HepG2 (cell line): Measurements from ENCODE around the gene CPLANE2. TPM values are rescaled to one million over a fixed set of nuclear protein-coding genes. Genes with fewer than 3 reads are reported as not detected.

ENCODE experiments used
- ATAC-seq: fragments of 200-7000 bp; cut with Tn5 transposase; 3 replicates; pipeline ENCODE4 v1.9.1; 2020; ENCODE audit warnings: mild to moderate bottlenecking, moderate library complexity
- BruUV-seq: library from RNA; stranded (reverse); fragments of 400-500 nt; replicated peaks from 2 replicates; lab custom pipeline; 2021; lab: Mats Ljungman, UMichigan
- CTCF ChIA-PET: fragments of 300-600 bp; formaldehyde crosslinking; extraction: SDS; loops from one replicate; lab custom pipeline; 2021; ENCODE audit warnings: low total read pairs, inconsistent platforms, low intra/inter-chr PET ratio; lab: Yijun Ruan, JAX
- POLR2A ChIA-PET: fragments of 350-600 bp; sonication (Branson Sonifier 250); formaldehyde crosslinking; loops from one replicate; lab custom pipeline; 2020; ENCODE audit warnings: antibody characterized with exemption, inconsistent platforms; lab: Yijun Ruan, JAX
- DNase-seq: peaks from one replicate; pipeline ENCODE4 v3.0.0-alpha.2; 2015; ENCODE audit warnings: low spot score
- FAIRE-seq: peaks from 3 replicates; lab custom pipeline; 2011; peaks lifted over from hg19 to GRCh38; lab: Jason Lieb, UNC
- H2AFZ ChIP-seq: one replicate; pipeline ENCODE4 v1.6.1; 2011; ENCODE audit warnings: low read length, inconsistent platforms
- H3K27ac ChIP-seq: fragments of 300-600 bp; 3 replicates; pipeline ENCODE4 v1.8.0; 2011; ENCODE audit warnings: mixed run types, mild to moderate bottlenecking, mixed read lengths, low read length, inconsistent platforms; ENCODE audit not compliant: insufficient read depth; ENCODE audit errors: extremely low read length
- H3K27me3 ChIP-seq, 2 experiments: fragments of 200-600 bp in 1 of 2; 2 replicates in 1 of 2; 3 replicates in 1 of 2; pipeline versions ENCODE4 v1.6.0 to v1.8.0; 2011; ENCODE audit warnings: low read length in 2 of 2, mild to moderate bottlenecking in 2 of 2, moderate library complexity in 2 of 2, inconsistent platforms in 1 of 2; ENCODE audit not compliant: insufficient read depth in 2 of 2, control insufficient read depth in 1 of 2
- H3K36me3 ChIP-seq, 2 experiments: fragments of 200-600 bp in 1 of 2; replicated peaks in 1 of 2; 2 replicates in 1 of 2; 3 replicates in 1 of 2; pipeline versions ENCODE4 v1.5.1 to v1.8.0; 2011; ENCODE audit warnings: low read length in 2 of 2, inconsistent platforms in 1 of 2; ENCODE audit not compliant: insufficient read depth in 2 of 2, control insufficient read depth in 1 of 2
- H3K4me1 ChIP-seq: 2 replicates; pipeline ENCODE4 v1.5.1; 2012; ENCODE audit warnings: low read length, inconsistent platforms; ENCODE audit not compliant: insufficient read depth
- H3K4me2 ChIP-seq: 2 replicates; pipeline ENCODE4 v1.6.0; 2011; ENCODE audit warnings: low read depth, low read length, inconsistent platforms
- H3K4me3 ChIP-seq, 3 experiments: fragments of 200-600 bp in 1 of 3; sonication (generic), shearing (Covaris generic) in 1 of 3; replicated peaks in 1 of 3; 2 replicates each; pipeline ENCODE4 v1.5.1; 2011 to 2016; ENCODE audit warnings: low read length in 3 of 3, inconsistent platforms in 2 of 3, low read depth in 2 of 3, mild to moderate bottlenecking in 2 of 3, control low read depth in 1 of 3, mixed read lengths in 1 of 3; ENCODE audit not compliant: insufficient read depth in 1 of 3
- H3K79me2 ChIP-seq: one replicate; pipeline ENCODE4 v1.6.1; 2011; ENCODE audit warnings: low read length, inconsistent platforms; ENCODE audit not compliant: insufficient read depth
- H3K9ac ChIP-seq: 2 replicates; pipeline ENCODE4 v1.6.0; 2011; ENCODE audit warnings: mild to moderate bottlenecking, low read depth, low read length, inconsistent platforms; ENCODE audit not compliant: insufficient read depth
- H3K9me3 ChIP-seq: 2 replicates; pipeline ENCODE4 v1.5.1; 2012; ENCODE audit warnings: mild to moderate bottlenecking, low read length
- H4K20me1 ChIP-seq: 2 replicates; pipeline ENCODE4 v1.6.0; 2011; ENCODE audit warnings: inconsistent platforms, mild to moderate bottlenecking, low read length, moderate library complexity; ENCODE audit not compliant: insufficient read depth
- BHLHE40 ChIP-seq: IDR thresholded peaks from 2 replicates; pipeline ENCODE4 v1.6.1; 2011; ENCODE audit warnings: low read length, improper control_type of control experiment
- FOSL1 ChIP-seq: sonication (generic); formaldehyde crosslinking; IDR thresholded peaks from 2 replicates; pipeline ENCODE4 v1.9.0; 2021; ENCODE audit warnings: missing genetic modification reagents, borderline replicate concordance
- NFYB ChIP-seq: sonication (generic); formaldehyde crosslinking; IDR thresholded peaks from 2 replicates; pipeline ENCODE4 v1.4.0; 2020; ENCODE audit warnings: missing genetic modification reagents
- NR2F6 ChIP-seq, 2 experiments: IDR thresholded peaks; 2 replicates each; pipeline ENCODE4 v1.6.1; 2016; ENCODE audit warnings: antibody characterized with exemption in 1 of 2, mild to moderate bottlenecking in 1 of 2
- TOE1 ChIP-seq: sonication (generic); formaldehyde crosslinking; IDR thresholded peaks from 2 replicates; pipeline ENCODE4 v1.4.0; 2020; ENCODE audit warnings: mild to moderate bottlenecking, missing genetic modification reagents
- ZNF550 ChIP-seq: sonication (generic); formaldehyde crosslinking; IDR thresholded peaks from 2 replicates; pipeline ENCODE4 v1.4.0; 2020; ENCODE audit warnings: mild to moderate bottlenecking, missing genetic modification reagents, borderline replicate concordance
- ZNF564 ChIP-seq: sonication (generic); formaldehyde crosslinking; IDR thresholded peaks from 2 replicates; pipeline ENCODE4 v1.8.1; 2023; ENCODE audit warnings: mild to moderate bottlenecking, missing genetic modification reagents
- ZNF704 ChIP-seq: sonication (generic); formaldehyde crosslinking; IDR thresholded peaks from 2 replicates; pipeline ENCODE4 v1.8.1; 2023; ENCODE audit warnings: mild to moderate bottlenecking, inconsistent platforms, moderate library complexity, missing genetic modification reagents, borderline replicate concordance
- ZNF740 ChIP-seq: sonication (generic); formaldehyde crosslinking; IDR thresholded peaks from 2 replicates; pipeline ENCODE4 v1.4.0; 2020; ENCODE audit warnings: missing genetic modification reagents
- WGBS: methylation state at CpG from one replicate; pipeline ENCODE4 v1.1.6; 2017; ENCODE audit warnings: low lambda C conversion rate; 5-methylcytosine and 5-hydroxymethylcytosine counted together
- in situ Hi-C: cut with HindIII; loops from 2 replicates; pipeline ENCODE4 v1.10.0; 2017; ENCODE audit warnings: low pct_unique_long_range_greater_than_20kb; ENCODE audit not compliant: extremely low pct_ligation_motif_present
- intact Hi-C: fragments of 100-400 bp; cut with micrococcal nuclease; formaldehyde crosslinking; loops from one replicate; pipeline ENCODE4 v1.10.0; 2022; ENCODE audit not compliant: unreplicated experiment
- polyA plus RNA-seq, 8 experiments: library from polyadenylated mRNA; depleted of rRNA in 3 of 8; stranded (reverse) in 7 of 8; unstranded in 1 of 8; fragments of >200 nt; fragmentation: Illumina TruSeq in 4 of 8; extraction: Trizol in 4 of 8; gene quantifications; 2 replicates each; pipeline versions ENCODE4 v1.2.1 to v1.2.3, GENCODE V29; 2011 to 2016; ENCODE audit warnings: low read depth in 4 of 8, missing spikeins in 1 of 8, mixed read lengths in 1 of 8; ENCODE audit not compliant: insufficient read depth in 1 of 8
- total RNA-seq, 5 experiments: library from RNA; depleted of rRNA; stranded (reverse); fragments of >200 nt; fragmentation: Illumina TruSeq; extraction: Trizol; gene quantifications; 2 replicates each; pipeline ENCODE4 v1.2.3, GENCODE V29; 2016; ENCODE audit warnings: low read depth in 1 of 5

Gene CPLANE2
- total and polyA plus RNA-seq, 2 of the 13 experiments (the other 11 are each of a cell fraction or from before 2014, with no cell fraction given), result 0.29 to 1.6 TPM

GRCh38 chr1:16243936-16244649, 7.1 kb upstream of the CPLANE2 start (continued):
- TF ChIP-seq TOE1 (CRISPR knock-in tag) (no peak), ZNF704 (CRISPR knock-in tag) (0 out of 2 replicates have a peak, but pooled peaks have one; percentile 21), NFYB (CRISPR knock-in tag) (no peak), FOSL1 (CRISPR knock-in tag) (no peak), ZNF550 (CRISPR knock-in tag) (no peak), BHLHE40 (no peak), NR2F6 (IDR thresholded peaks at IDR 0.05) (no peak), NR2F6 (CRISPR knock-in tag; IDR thresholded peaks at IDR 0.05) (0 out of 2 replicates have a peak, but pooled peaks have one; percentile 13), ZNF564 (CRISPR knock-in tag) (no peak)

- no peak overlapping the region for H3K27ac ChIP-seq
- no peaks in the 10 kb centered on the region for H3K9me3 ChIP-seq
- ChIA-PET CTCF (no interaction called here), POLR2A (no interaction called here)
- H3K27me3 ChIP-seq, result no peaks in the 10 kb centered on the region
- H3K36me3 ChIP-seq, result peaks cover 2 to 5% of the 10 kb centered on the region in 2 experiments; a peak in 1 of 5 replicates
- no peak for TF ChIP-seq ZNF740 (CRISPR knock-in tag)
- in situ Hi-C loops, result loop anchor here (5.0 kb wide), 2 partner anchors 36 to 166 kb away; no protein-coding TSS in a partner anchor
- no TSS peak for BruUV-seq
- no peak overlapping the region for H3K4me2 ChIP-seq
- H3K4me1 ChIP-seq, result peaks cover 39% of the 10 kb centered on the region
- WGBS, result 34% methylated on average over 8 of the region's 8 CpGs
- intact Hi-C loops, result no loop called here
- ATAC-seq, result peak; percentile 4; the same call in 2 of the 3 replicates
- no peak overlapping the region for H3K9ac ChIP-seq
- no peaks in the 10 kb centered on the region for H3K79me2 ChIP-seq
- no peak overlapping the region for H3K4me3 ChIP-seq
- no peak for FAIRE-seq
- DNase-seq, result no peak
- no peak overlapping the region for H2AFZ ChIP-seq
- H4K20me1 ChIP-seq, result no peaks in the 10 kb centered on the region
Measured at GRCh38 chr1:16243215-16243610, 6.2 kb upstream of the CPLANE2 start.
